Stimulated activated CD4-positive, alpha-beta T cell treated with anti-CD3 and anti-CD28 coated beads, Interleukin-2, amount 100 ng/mL, for 4 hours (primary cell): ENCODE results near the gene APOL3.
"Not testable (repeated sequence)": the region's sequence is repeated elsewhere in the genome, so short reads cannot be mapped to it uniquely, and the experiment has no call there.

ENCODE experiments used
- DNase-seq: peaks from one replicate; pipeline ENCODE4 v3.0.0-alpha.2; 2020; ENCODE audit warnings: low read depth

The APOL3 gene

GRCh38 chr22:36100134-36100824, 60.3 kb downstream of the APOL3 start:
- no peak for DNase-seq

GRCh38 chr22:36099561-36099960, 61.0 kb downstream of the APOL3 start:
- DNase-seq = not testable (repeated sequence)

- no peak for DNase-seq
Measured at GRCh38 chr22:36097880-36098279, 62.7 kb downstream of the APOL3 start.

- not testable (repeated sequence) for DNase-seq
Measured at GRCh38 chr22:36090772-36091171, 69.8 kb downstream of the APOL3 start.
